ENCODE measurements around the gene ZRANB1. TPM values are rescaled to one million over a fixed set of nuclear protein-coding genes. Genes with fewer than 3 reads are reported as not detected.

The ZRANB1 gene
- total RNA-seq, 2 donors from 2014 or later, result 17.9 to 28.7 TPM

DNA sequence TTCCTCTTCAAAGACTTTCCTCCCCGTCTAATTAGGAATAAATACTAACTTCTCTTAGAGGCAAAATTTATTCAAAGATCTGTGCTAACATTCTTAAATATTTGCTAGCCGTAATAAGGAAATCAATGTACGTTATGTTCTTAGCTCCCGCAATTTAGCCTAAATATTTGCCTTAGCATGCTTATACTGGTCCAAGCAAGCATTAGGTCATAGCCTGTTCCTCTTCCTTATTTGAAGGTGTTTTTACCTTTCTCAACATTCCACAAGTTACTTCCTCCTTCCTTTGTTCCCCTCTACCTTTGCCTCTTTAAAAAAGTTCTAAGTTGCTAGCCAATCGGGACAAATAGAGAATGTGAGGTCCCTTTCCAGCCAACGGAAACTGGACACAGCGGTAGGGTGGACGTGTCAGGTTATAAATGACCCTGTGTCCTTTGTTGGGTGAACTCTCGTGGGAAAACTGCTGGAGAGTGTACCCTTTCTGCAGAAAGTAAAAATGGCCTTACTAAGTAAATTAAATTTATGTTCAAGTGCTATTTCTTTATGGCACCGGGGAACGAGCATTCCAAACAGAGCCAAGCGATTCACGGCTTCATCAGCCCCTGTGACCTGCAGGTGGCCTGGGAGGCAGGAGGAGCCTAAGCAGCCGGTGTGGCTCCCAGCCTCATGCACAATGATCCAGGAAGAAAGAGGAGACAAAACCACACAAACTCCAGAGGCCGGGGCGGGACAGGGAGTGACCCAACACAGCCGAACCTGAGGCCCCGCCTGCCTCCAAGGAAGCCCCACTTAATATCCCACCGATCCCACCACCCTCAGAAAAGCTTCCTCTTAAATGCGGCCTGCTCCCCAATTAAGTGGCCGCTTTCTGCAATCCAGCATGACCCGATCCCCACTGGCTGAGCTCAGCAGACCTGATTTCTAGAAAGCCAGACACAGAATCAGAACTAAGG, 67.0 kb downstream of the ZRANB1 start:
- peak overlapping the region; percentile 69 to 80 for H3K27ac ChIP-seq
- TF ChIP-seq POLR2A (IDR thresholded peaks at IDR 0.05) (no peak), POLR2AphosphoS5 (IDR thresholded peaks at IDR 0.05) (peak; percentile 76)
- TF ChIP-seq, protein P1, sequence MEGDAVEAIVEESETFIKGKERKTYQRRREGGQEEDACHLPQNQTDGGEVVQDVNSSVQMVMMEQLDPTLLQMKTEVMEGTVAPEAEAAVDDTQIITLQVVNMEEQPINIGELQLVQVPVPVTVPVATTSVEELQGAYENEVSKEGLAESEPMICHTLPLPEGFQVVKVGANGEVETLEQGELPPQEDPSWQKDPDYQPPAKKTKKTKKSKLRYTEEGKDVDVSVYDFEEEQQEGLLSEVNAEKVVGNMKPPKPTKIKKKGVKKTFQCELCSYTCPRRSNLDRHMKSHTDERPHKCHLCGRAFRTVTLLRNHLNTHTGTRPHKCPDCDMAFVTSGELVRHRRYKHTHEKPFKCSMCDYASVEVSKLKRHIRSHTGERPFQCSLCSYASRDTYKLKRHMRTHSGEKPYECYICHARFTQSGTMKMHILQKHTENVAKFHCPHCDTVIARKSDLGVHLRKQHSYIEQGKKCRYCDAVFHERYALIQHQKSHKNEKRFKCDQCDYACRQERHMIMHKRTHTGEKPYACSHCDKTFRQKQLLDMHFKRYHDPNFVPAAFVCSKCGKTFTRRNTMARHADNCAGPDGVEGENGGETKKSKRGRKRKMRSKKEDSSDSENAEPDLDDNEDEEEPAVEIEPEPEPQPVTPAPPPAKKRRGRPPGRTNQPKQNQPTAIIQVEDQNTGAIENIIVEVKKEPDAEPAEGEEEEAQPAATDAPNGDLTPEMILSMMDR (IDR thresholded peaks at IDR 0.05), result peak in 1 of 4 experiments; percentile 0
- H3K4me3 ChIP-seq, result peak overlapping the region in 1 of 2 donors; percentile 13
- no peaks in the 10 kb centered on the region for H3K9me3 ChIP-seq
- no peaks in the 10 kb centered on the region for H3K27me3 ChIP-seq (replicated peaks; ENCODE audit: insufficient read depth)
- H3K36me3 ChIP-seq, result no peaks in the 10 kb centered on the region
- H3K4me1 ChIP-seq (replicated peaks), result peaks cover 9% of the 10 kb centered on the region
- intact Hi-C loops (cut with DNase I), result no loop called here
- DNase-seq (ENCODE audit: low spot score), result no peak
- WGBS, result 56% methylated on average over 22 of the region's 22 CpGs

DNA sequence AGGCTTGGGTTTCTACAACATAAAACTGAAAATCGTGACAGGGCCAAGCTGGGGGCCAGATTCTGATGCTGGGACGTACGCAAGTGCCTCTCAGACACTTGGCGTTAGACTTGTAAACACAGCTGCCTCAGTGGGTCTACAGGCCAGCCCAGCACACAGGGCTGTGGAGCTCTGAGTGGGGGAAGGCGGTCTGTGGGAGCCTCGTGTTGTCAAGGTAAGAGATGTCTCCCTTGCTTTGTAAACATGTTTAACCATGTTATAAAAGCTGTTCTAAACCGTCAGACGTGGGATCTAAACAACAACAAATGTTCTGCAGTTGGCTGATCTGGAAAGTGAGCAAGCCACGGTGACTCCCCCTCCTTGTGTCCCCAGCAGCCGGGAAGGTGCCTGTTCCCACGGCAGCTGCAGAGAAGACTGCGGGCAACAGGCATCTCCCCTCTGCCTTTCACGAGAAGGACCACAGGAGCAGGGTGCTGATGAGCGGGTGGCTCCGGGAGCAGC, 67.8 kb downstream of the ZRANB1 start:
- WGBS, result 67% methylated on average over 15 of the region's 15 CpGs
- H3K27me3 ChIP-seq (replicated peaks; ENCODE audit: insufficient read depth), result no peaks in the 10 kb centered on the region
- no peak overlapping the region for H3K4me3 ChIP-seq
- TF ChIP-seq POLR2AphosphoS5 (IDR thresholded peaks at IDR 0.05) (no peak), POLR2A (IDR thresholded peaks at IDR 0.05) (no peak)
- TF ChIP-seq, protein P1 (IDR thresholded peaks at IDR 0.05), result no peak
- H3K36me3 ChIP-seq, result no peaks in the 10 kb centered on the region
- DNase-seq (ENCODE audit: low spot score), result no peak
- H3K27ac ChIP-seq, result peak overlapping the region; percentile 69 to 80
- intact Hi-C loops (cut with DNase I), result no loop called here
- peaks cover 9% of the 10 kb centered on the region for H3K4me1 ChIP-seq (replicated peaks)
- H3K9me3 ChIP-seq, result no peaks in the 10 kb centered on the region

DNA sequence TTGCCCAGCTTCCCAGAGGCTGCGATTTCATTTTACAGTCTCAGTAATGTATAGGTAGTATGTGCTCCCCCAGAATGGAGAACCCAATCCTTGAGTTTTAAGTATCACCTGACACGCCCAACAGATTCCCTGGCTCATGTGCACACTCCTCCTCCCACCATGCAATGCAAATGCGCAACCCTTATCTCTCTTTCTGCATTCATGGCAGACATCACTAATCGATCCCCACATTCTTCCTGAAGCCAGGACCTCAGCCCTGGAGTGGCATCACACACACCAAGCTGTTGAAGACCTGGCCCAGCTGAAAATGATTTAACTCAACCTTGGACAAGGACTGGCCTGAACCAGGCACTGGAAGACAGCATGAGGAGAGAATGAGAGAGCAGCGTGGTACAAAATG, 68.4 kb downstream of the ZRANB1 start:
- no peaks in the 10 kb centered on the region for H3K27me3 ChIP-seq (replicated peaks; ENCODE audit: insufficient read depth)
- no peak overlapping the region for H3K4me3 ChIP-seq
- H3K9me3 ChIP-seq, result no peaks in the 10 kb centered on the region
- no peaks in the 10 kb centered on the region for H3K36me3 ChIP-seq
- TF ChIP-seq, protein P1 (IDR thresholded peaks at IDR 0.05), result no peak
- TF ChIP-seq POLR2AphosphoS5 (IDR thresholded peaks at IDR 0.05), result no peak
- peak overlapping the region in 1 of 2 donors; percentile 80 for H3K27ac ChIP-seq
- H3K4me1 ChIP-seq (replicated peaks), result peaks cover 14% of the 10 kb centered on the region
- intact Hi-C loops (cut with DNase I), result no loop called here
- DNase-seq (ENCODE audit: low spot score), result no peak
- 96% methylated on average over 5 of the region's 5 CpGs for WGBS

DNA sequence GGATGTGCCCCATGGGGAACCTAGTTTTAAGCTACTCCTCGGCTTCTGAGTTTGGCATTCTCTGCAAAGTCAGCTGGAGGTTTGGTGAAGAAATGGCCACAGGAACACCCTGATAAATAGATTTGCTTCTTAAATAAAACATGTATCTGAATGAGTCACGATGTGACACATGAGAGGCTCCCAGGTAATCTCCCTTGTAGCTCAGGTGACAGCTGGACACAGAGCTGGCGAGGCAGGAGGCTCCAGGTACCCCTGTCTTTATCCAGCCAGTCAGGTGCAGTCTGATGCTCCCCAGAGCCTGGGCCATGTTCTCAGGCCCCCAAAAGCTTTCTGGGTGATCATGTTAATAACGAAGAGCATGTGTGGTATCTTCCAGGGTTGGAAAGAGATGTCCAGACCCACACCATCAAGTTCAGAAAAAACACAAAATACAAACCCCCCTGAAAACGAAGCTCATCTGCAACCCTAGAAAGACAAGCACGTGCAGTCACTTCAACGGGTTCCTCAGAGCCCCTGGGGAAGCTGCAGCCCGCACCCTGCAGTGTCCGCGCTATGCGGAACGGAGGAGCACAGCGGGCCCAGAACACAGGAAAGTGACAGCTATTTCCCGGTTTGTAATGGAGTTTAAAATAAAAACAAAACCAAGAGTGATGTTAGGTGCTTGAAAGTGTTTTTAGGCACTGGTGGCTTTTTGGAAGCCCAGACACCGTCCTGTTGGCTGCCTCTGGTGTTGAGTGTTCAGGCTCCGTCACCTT, 69.4 kb downstream of the ZRANB1 start:
- intact Hi-C loops (cut with DNase I), result no loop called here
- WGBS, result 77% methylated on average over 16 of the region's 16 CpGs

More for the DNA sequence above, 69.4 kb downstream of the ZRANB1 start:
- H3K9me3 ChIP-seq, result no peaks in the 10 kb centered on the region
- no peak overlapping the region for H3K4me3 ChIP-seq
- TF ChIP-seq POLR2A (IDR thresholded peaks at IDR 0.05) (no peak), POLR2AphosphoS5 (IDR thresholded peaks at IDR 0.05) (no peak)
- TF ChIP-seq, protein P1 (IDR thresholded peaks at IDR 0.05), result no peak
- peak overlapping the region; percentile 63 to 80 for H3K27ac ChIP-seq
- H3K36me3 ChIP-seq, result no peaks in the 10 kb centered on the region
- peaks cover 21% of the 10 kb centered on the region for H3K4me1 ChIP-seq (replicated peaks)
- no peak for DNase-seq (ENCODE audit: low spot score)
- H3K27me3 ChIP-seq (replicated peaks; ENCODE audit: insufficient read depth), result no peaks in the 10 kb centered on the region

Measured in prostate gland (tissue), 2 donors.